Mucosa of rectum (tissue), 2 donors: Measurements from ENCODE around the gene DSG1.

ENCODE experiments used
- H3K27ac ChIP-seq, 2 donors: one replicate each; pipeline ENCODE4 v1.7.0; 2013; ENCODE audit warnings: inconsistent platforms in 2 of 2, low read depth in 2 of 2, low read length in 2 of 2
- H3K27me3 ChIP-seq, 2 donors: one replicate each; pipeline ENCODE4 v1.7.0; 2013; ENCODE audit warnings: low read length in 2 of 2; ENCODE audit not compliant: control insufficient read depth in 2 of 2, insufficient read depth in 2 of 2
- H3K36me3 ChIP-seq, 2 donors: one replicate each; pipeline ENCODE4 v1.7.0; 2013; ENCODE audit warnings: low read length in 2 of 2; ENCODE audit not compliant: control insufficient read depth in 2 of 2, insufficient read depth in 2 of 2
- H3K4me1 ChIP-seq, 2 donors: one replicate each; pipeline ENCODE4 v1.7.0; 2013; ENCODE audit warnings: low read length in 2 of 2, mild to moderate bottlenecking in 1 of 2; ENCODE audit not compliant: control insufficient read depth in 2 of 2, insufficient read depth in 2 of 2
- H3K4me3 ChIP-seq, 2 donors: one replicate each; pipeline ENCODE4 v1.7.0; 2013; ENCODE audit warnings: low read length in 2 of 2
- H3K9ac ChIP-seq, 2 donors: one replicate each; pipeline ENCODE4 v1.7.0; 2013; ENCODE audit warnings: low read length in 2 of 2, low read depth in 1 of 2, mild to moderate bottlenecking in 1 of 2
- H3K9me3 ChIP-seq, 2 donors: one replicate each; pipeline ENCODE4 v1.7.0; 2013; ENCODE audit warnings: low read length in 2 of 2; ENCODE audit not compliant: control insufficient read depth in 2 of 2
- donor health status: healthy.
- donor health status: Normal muscosa, but diverticular disease.

The DSG1 gene

GRCh38 chr18:31380912-31381311, 63.0 kb downstream of the DSG1 start:
- Histone ChIP-seq H3K27me3 (no peaks in the 10 kb centered on the region), H3K36me3 (no peaks in the 10 kb centered on the region), H3K4me1 (no peaks in the 10 kb centered on the region), H3K27ac (no peak overlapping the region), H3K9me3 (no peaks in the 10 kb centered on the region), H3K4me3 (no peak overlapping the region), H3K9ac (no peak overlapping the region)

- H3K4me1 ChIP-seq = no peaks in the 10 kb centered on the region
- no peaks in the 10 kb centered on the region for H3K36me3 ChIP-seq
- H3K27ac ChIP-seq = no peak overlapping the region
- no peak overlapping the region for H3K4me3 ChIP-seq
- no peaks in the 10 kb centered on the region for H3K9me3 ChIP-seq
- H3K27me3 ChIP-seq = no peaks in the 10 kb centered on the region
- H3K9ac ChIP-seq = no peak overlapping the region
Measured at GRCh38 chr18:31382107-31382506, 64.1 kb downstream of the DSG1 start.

GRCh38 chr18:31386741-31387140, 68.8 kb downstream of the DSG1 start:
- H3K27me3 ChIP-seq = no peaks in the 10 kb centered on the region
- no peak overlapping the region for H3K4me3 ChIP-seq
- no peaks in the 10 kb centered on the region for H3K36me3 ChIP-seq
- H3K9ac ChIP-seq = no peak overlapping the region
- H3K27ac ChIP-seq = no peak overlapping the region
- no peaks in the 10 kb centered on the region for H3K9me3 ChIP-seq
- H3K4me1 ChIP-seq = no peaks in the 10 kb centered on the region

- Histone ChIP-seq H3K9me3 (no peaks in the 10 kb centered on the region), H3K4me3 (no peak overlapping the region), H3K4me1 (peaks cover 7 to 19% of the 10 kb centered on the region in 2 donors), H3K27ac (no peak overlapping the region), H3K36me3 (no peaks in the 10 kb centered on the region), H3K9ac (no peak overlapping the region), H3K27me3 (no peaks in the 10 kb centered on the region)
Measured at GRCh38 chr18:31393286-31393685, 75.3 kb downstream of the DSG1 start.

- Histone ChIP-seq H3K27ac (peak overlapping the region; percentile 87), H3K9ac (peak overlapping the region; percentile 46 to 60), H3K4me1 (peaks cover 11 to 51% of the 10 kb centered on the region in 2 donors), H3K36me3 (no peaks in the 10 kb centered on the region), H3K9me3 (no peaks in the 10 kb centered on the region), H3K4me3 (peak overlapping the region; percentile 38 to 52), H3K27me3 (no peaks in the 10 kb centered on the region)
Measured at GRCh38 chr18:31396796-31397612, 79.0 kb downstream of the DSG1 start.

- Histone ChIP-seq H3K4me3 (no peak overlapping the region), H3K4me1 (peaks cover 15 to 53% of the 10 kb centered on the region in 2 donors), H3K9ac (no peak overlapping the region), H3K9me3 (no peaks in the 10 kb centered on the region), H3K27me3 (no peaks in the 10 kb centered on the region), H3K36me3 (no peaks in the 10 kb centered on the region), H3K27ac (peak overlapping the region; percentile 13 to 42)
Measured at GRCh38 chr18:31398191-31398590, 80.2 kb downstream of the DSG1 start.

GRCh38 chr18:31399306-31400032, 81.5 kb downstream of the DSG1 start:
- no peaks in the 10 kb centered on the region for H3K36me3 ChIP-seq
- no peaks in the 10 kb centered on the region for H3K9me3 ChIP-seq
- peaks cover 15 to 53% of the 10 kb centered on the region in 2 donors for H3K4me1 ChIP-seq
- H3K4me3 ChIP-seq = peak overlapping the region; percentile 19 to 32
- no peaks in the 10 kb centered on the region for H3K27me3 ChIP-seq
- peak overlapping the region in 1 of 2 donors; percentile 38 for H3K9ac ChIP-seq
- H3K27ac ChIP-seq = peak overlapping the region; percentile 71 to 72

GRCh38 chr18:31401156-31402025, 83.4 kb downstream of the DSG1 start:
- no peaks in the 10 kb centered on the region for H3K36me3 ChIP-seq
- H3K27me3 ChIP-seq = no peaks in the 10 kb centered on the region
- H3K4me3 ChIP-seq = no peak overlapping the region
- H3K9me3 ChIP-seq = no peaks in the 10 kb centered on the region
- H3K27ac ChIP-seq = peak overlapping the region in 1 of 2 donors; percentile 7
- H3K4me1 ChIP-seq = peaks cover 15 to 47% of the 10 kb centered on the region in 2 donors
- H3K9ac ChIP-seq = no peak overlapping the region

GRCh38 chr18:31402026-31402373, 84.0 kb downstream of the DSG1 start:
- Histone ChIP-seq H3K4me3 (no peak overlapping the region), H3K4me1 (peaks cover 12 to 43% of the 10 kb centered on the region in 2 donors), H3K36me3 (no peaks in the 10 kb centered on the region), H3K27ac (peak overlapping the region in 1 of 2 donors; percentile 7), H3K9me3 (no peaks in the 10 kb centered on the region), H3K27me3 (no peaks in the 10 kb centered on the region), H3K9ac (no peak overlapping the region)
